Central memory CD8-positive, alpha-beta T cell (primary cell): ENCODE measurements around the gene HECTD2.
"Not testable (repeated sequence)": the region's sequence is repeated elsewhere in the genome, so short reads cannot be mapped to it uniquely, and the experiment has no call there.

Experiments used
- ATAC-seq: fragments of 150-1000 bp; cut with Tn5 transposase; replicated peaks from 2 replicates; pipeline ENCODE4 v1.10.0; 2022; ENCODE audit warnings: mild to moderate bottlenecking, moderate FRiP score, moderate number of reproducible peaks; ENCODE audit not compliant: poor library complexity, severe bottlenecking; ENCODE audit errors: extremely low read depth
- DNase-seq, 2 donors: peaks; one replicate each; pipeline ENCODE4 v3.0.0; 2021; ENCODE audit warnings: low spot score in 2 of 2
- H3K27ac Mint-ChIP-seq: one replicate; pipeline ENCODE4 v1.8.0; 2022; ENCODE audit warnings: low read depth, mild to moderate bottlenecking, moderate library complexity, mixed read lengths
- H3K27me3 Mint-ChIP-seq: one replicate; pipeline ENCODE4 v1.8.0; 2022; ENCODE audit warnings: mixed read lengths
- H3K36me3 Mint-ChIP-seq: one replicate; pipeline ENCODE4 v1.8.0; 2022; ENCODE audit warnings: mild to moderate bottlenecking, moderate library complexity, mixed read lengths; ENCODE audit not compliant: insufficient read depth
- H3K4me1 Mint-ChIP-seq: one replicate; pipeline ENCODE4 v1.8.0; 2022; ENCODE audit warnings: mixed read lengths
- H3K4me3 Mint-ChIP-seq: one replicate; pipeline ENCODE4 v1.8.0; 2022; ENCODE audit warnings: mild to moderate bottlenecking, moderate library complexity, mixed read lengths
- H3K9me3 Mint-ChIP-seq: one replicate; pipeline ENCODE4 v1.8.0; 2022; ENCODE audit warnings: mixed read lengths

HECTD2 gene, protein sequence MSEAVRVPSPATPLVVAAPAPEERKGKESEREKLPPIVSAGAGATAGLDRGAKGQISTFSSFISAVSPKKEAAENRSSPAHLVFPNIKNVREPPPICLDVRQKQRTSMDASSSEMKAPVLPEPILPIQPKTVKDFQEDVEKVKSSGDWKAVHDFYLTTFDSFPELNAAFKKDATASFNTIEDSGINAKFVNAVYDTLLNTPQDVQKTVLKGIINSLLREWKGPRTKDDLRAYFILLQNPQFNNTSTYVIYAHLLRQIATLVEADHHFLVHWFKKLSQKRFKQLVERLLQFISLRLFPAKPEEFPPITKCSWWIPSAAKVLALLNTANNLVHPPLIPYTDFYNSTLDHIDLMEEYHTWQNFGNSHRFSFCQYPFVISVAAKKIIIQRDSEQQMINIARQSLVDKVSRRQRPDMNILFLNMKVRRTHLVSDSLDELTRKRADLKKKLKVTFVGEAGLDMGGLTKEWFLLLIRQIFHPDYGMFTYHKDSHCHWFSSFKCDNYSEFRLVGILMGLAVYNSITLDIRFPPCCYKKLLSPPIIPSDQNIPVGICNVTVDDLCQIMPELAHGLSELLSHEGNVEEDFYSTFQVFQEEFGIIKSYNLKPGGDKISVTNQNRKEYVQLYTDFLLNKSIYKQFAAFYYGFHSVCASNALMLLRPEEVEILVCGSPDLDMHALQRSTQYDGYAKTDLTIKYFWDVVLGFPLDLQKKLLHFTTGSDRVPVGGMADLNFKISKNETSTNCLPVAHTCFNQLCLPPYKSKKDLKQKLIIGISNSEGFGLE

DNA sequence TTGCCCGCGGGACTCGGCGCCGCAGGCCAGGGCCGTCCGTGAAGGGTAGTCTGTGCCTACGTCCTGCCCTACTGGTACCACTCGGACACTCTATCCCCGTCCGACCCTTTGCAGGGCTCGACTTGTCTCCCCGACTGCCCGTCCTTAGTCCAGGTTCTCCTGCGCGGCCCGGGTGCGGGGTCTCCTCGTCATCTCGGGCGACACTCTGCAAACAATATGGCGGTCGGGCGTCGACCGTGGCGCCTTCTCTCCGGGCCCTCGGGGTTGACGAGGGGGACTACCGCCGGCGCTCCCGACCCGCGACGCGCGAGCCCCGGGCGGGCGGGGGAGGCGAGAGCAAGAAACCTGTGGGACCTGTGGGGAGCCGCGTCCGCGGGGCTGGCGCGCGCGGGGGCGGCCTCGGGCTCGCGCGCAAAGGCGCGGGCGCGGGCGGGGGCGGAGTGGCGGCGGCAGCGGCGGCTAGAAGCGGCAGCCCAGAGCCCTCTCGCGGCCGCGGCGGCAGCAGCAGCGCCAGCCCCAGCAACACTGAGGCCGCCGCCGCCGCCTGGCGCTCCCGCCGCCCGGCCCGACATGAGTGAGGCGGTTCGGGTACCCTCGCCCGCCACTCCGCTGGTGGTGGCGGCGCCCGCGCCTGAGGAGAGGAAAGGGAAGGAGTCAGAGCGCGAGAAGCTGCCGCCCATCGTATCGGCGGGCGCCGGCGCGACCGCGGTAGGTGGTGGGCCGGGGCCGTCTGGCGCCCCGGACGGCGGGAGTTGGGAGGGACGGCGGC is at the start of gene HECTD2:
Gene HECTD2 (plus strand): TSS at position 476 of the 769 bp plus-strand sequence. CDS start 95 bp downstream, at position 571.
- peaks cover 6% of the 10 kb centered on the region for H3K36me3 Mint-ChIP-seq

DNA sequence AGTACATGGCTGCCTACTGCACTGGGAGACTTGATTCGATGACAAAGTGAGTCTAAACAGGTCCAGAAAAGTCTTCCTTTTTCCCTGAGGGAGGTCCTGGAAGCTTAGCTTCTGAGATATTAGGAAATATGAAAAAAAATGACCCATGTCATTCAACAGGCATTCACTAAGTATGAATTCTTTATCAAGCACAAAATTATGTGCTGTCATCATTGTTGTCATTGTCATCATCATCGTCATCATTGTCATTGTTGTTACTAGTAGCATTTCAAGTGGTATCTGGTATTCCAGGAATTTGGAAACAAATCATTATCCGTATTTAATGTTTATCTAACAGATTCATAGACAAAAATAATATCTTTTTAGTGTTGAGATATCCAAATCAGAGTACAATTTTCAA is 49.7 kb upstream of the HECTD2 start:
- Mint-ChIP-seq H3K36me3 (no peaks in the 10 kb centered on the region), H3K27me3 (peaks cover 76% of the 10 kb centered on the region), H3K4me3 (no peak overlapping the region), H3K4me1 (no peaks in the 10 kb centered on the region), H3K27ac (no peak overlapping the region), H3K9me3 (peaks cover 5% of the 10 kb centered on the region)
- DNase-seq = no peak
- ATAC-seq = no peak

More for the DNA sequence above, at the start of gene HECTD2:
- peaks cover 11% of the 10 kb centered on the region for H3K4me1 Mint-ChIP-seq
- H3K27me3 Mint-ChIP-seq = no peaks in the 10 kb centered on the region
- H3K27ac Mint-ChIP-seq = peak within 1 kb of the TSS; percentile 94
- H3K4me3 Mint-ChIP-seq = peak within 1 kb of the TSS; percentile 84
- H3K9me3 Mint-ChIP-seq = no peaks in the 10 kb centered on the region
- DNase-seq = peak; percentile 69 to 77
- peak; percentile 85 for ATAC-seq

DNA sequence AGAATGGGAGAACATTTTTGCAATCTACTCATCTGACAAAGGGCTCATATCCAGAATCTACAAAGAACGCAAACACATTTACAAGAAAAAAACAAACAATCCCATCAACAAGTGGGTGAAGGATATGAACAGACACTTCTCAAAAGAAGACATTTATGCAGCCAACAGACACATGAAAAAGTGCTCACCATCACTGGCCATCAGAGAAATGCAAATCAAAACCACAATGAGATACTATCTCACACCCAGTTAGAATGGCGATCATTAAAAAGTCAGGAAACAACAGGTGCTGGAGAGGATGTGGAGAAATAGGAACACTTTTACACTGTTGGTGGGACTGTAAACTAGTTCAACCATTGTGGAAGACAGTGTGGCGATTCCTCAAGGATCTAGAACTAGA is 44.6 kb upstream of the HECTD2 start:
- H3K9me3 Mint-ChIP-seq, H3K4me1 Mint-ChIP-seq, H3K4me3 Mint-ChIP-seq, DNase-seq, H3K36me3 Mint-ChIP-seq, H3K27ac Mint-ChIP-seq, ATAC-seq: not testable (repeated sequence)
- H3K27me3 Mint-ChIP-seq = peaks cover 79% of the 10 kb centered on the region

DNA sequence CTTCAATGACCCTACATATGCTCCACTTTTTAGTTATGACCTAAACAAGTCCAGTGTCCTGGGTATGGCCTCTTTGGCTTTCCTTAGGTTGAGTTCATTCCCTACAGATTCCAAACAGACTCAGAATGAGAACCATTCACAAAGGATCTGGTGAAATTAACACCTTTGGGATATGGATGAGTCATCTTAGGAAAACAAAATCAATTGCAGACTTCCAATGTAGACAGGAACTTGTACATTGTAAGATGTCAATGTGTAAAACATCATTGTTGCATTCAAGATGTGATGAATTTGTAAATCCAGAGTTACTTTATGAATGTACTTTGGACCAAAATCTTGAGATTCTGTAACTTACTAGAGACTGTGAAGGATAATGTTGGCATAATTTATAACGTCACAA is 43.4 kb upstream of the HECTD2 start:
- Mint-ChIP-seq H3K27ac (no peak overlapping the region), H3K4me1 (no peaks in the 10 kb centered on the region), H3K4me3 (no peak overlapping the region), H3K9me3 (peaks cover 5% of the 10 kb centered on the region), H3K36me3 (no peaks in the 10 kb centered on the region), H3K27me3 (peaks cover 76% of the 10 kb centered on the region)
- ATAC-seq (no peak), DNase-seq (no peak)

DNA sequence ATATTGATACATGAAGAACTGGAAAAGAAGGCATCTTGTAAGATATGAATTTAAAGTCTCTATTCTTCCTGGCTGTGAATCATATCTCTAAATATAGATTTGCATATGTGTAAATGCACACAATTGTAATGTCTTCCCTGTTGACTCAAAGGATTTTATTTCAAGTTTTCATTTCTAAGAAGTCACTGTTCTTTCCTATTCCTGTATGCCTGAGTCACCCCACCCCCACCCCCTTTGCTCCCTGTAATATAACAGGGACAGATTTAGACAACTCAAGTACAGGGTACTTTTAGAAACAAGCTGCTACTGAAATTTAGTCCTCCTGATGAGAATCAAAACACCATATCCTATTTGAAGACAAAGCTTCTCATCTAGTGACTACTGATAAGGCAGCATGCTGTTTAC is 43.0 kb upstream of the HECTD2 start:
- Mint-ChIP-seq H3K27me3 (peaks cover 72% of the 10 kb centered on the region), H3K4me1 (no peaks in the 10 kb centered on the region), H3K27ac (no peak overlapping the region), H3K4me3 (no peak overlapping the region), H3K9me3 (peaks cover 5% of the 10 kb centered on the region), H3K36me3 (no peaks in the 10 kb centered on the region)
- ATAC-seq (no peak), DNase-seq (no peak)

DNA sequence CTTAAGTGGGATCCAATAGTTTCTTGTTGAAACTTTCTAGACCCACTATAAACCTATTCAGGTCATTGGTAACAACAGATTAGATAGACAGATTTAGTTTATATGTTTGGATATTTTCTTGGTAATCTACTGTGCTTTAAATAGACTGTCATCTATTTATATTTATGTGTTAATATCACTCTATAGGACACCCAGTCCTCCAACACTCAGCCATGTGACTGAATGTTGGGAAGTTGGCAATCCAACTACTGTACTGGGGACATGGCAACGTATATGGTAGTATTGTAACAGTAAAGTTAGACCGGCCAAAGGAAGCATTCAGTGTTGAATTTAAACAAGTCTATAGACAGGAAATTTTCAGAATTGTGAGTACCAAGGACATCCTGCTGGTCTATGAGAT is 42.6 kb upstream of the HECTD2 start:
- DNase-seq (no peak), ATAC-seq (no peak)
- H3K4me1 Mint-ChIP-seq = no peaks in the 10 kb centered on the region
- H3K36me3 Mint-ChIP-seq = no peaks in the 10 kb centered on the region
- peaks cover 68% of the 10 kb centered on the region for H3K27me3 Mint-ChIP-seq
- no peak overlapping the region for H3K27ac Mint-ChIP-seq
- peaks cover 5% of the 10 kb centered on the region for H3K9me3 Mint-ChIP-seq
- no peak overlapping the region for H3K4me3 Mint-ChIP-seq

DNA sequence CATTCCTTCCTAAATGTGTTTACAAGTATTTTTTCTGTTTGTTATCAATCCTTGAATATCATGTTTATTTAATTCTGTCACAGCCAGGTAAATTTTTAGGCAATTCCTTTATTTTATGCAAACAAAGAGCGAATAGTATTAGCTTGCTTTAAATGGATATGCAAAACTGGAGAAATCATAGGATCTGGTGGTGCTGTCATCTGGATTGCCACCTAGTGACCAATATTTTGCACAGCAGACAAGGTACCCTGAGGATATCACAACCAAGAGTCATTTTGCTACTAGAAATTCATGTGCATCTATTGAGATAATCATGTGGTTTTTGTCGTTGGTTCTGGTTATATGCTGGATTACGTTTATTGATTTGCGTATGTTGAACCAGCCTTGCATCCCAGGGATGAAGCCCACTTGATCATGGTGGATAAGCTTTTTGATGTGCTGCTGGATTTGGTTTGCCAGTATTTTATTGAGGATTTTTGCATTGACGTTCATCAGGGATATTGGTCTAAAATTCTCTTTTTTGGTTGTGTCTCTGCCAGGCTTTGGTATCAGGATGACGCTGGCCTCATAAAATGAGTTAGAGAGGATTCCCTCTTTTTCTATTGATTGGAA is 40.1 kb upstream of the HECTD2 start:
- H3K27me3 Mint-ChIP-seq = peaks cover 48% of the 10 kb centered on the region
- H3K36me3 Mint-ChIP-seq, DNase-seq, H3K4me3 Mint-ChIP-seq, ATAC-seq, H3K27ac Mint-ChIP-seq, H3K4me1 Mint-ChIP-seq: not testable (repeated sequence)
- peaks cover 11% of the 10 kb centered on the region for H3K9me3 Mint-ChIP-seq

DNA sequence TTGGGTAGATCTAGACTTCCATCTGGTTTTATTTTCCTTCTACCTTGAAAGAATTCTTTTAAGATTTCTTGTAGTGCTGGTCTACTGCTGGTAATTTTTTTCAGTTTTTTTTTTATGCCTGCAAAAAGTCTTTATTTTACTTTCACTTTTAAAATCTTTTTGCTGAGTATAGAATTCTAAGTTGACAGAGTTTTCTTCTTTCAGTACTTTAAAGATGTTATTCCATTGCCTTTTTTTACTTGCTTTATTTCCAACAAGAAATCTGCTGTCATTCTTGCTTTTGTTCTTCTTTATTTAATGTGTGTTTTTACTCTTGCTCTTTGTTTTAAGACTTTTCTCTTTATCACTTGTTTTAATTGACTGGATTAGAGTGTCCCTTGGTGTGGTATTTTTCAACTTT is 36.1 kb upstream of the HECTD2 start:
- peaks cover 20% of the 10 kb centered on the region for H3K9me3 Mint-ChIP-seq
- no peak for DNase-seq

DNA sequence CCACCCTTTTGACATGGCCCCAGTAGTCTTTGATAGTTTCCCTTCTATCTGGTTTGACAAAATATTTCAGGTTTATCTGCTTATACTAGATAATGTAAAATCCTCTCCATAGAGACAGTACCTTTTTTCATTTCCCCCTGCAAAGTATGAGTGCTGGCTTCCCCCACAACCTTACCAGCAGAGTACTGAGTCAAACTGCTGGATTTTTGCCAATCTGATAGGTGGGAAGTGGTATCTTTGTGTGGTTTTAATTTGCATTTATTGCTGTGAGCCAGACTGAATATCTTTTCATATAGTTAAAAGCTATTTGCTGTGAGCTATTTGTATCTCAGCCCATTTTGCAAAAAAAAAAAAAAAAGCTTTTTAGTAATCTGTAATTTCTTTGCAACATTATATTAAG is 32.1 kb upstream of the HECTD2 start:
- no peak overlapping the region for H3K4me3 Mint-ChIP-seq
- H3K4me1 Mint-ChIP-seq = peaks cover 28% of the 10 kb centered on the region
- H3K9me3 Mint-ChIP-seq = peaks cover 20% of the 10 kb centered on the region
- no peak overlapping the region for H3K27ac Mint-ChIP-seq
- DNase-seq (peak in 1 of 2 donors; percentile 38), ATAC-seq (peak; percentile 96)
- H3K27me3 Mint-ChIP-seq = peaks cover 30% of the 10 kb centered on the region
- H3K36me3 Mint-ChIP-seq = no peaks in the 10 kb centered on the region

More for the DNA sequence above, 36.1 kb upstream of the HECTD2 start:
- no peak overlapping the region for H3K27ac Mint-ChIP-seq
- H3K4me3 Mint-ChIP-seq = no peak overlapping the region
- no peaks in the 10 kb centered on the region for H3K36me3 Mint-ChIP-seq
- H3K4me1 Mint-ChIP-seq = peaks cover 14% of the 10 kb centered on the region
- ATAC-seq = no peak
- H3K27me3 Mint-ChIP-seq = peaks cover 41% of the 10 kb centered on the region

DNA sequence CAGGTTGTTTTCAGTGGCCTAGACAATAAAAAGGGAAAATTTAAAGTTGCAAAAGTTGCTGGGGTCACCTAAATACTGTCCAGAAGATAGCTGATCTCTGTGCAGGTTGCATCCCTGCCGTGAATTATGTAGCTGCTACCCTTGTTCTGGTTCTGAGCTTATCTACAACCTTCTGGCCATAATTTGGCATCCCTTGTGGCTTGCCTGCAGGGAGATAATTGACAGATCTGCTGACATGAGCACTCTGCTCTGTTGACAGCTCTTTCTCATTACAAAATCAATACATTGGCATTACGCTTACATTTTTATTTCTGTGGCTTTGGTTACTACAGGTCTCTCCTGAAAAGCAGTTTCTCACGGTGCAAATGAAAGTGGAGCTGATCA is 29.3 kb upstream of the HECTD2 start:
- H3K4me3 Mint-ChIP-seq = no peak overlapping the region
- H3K4me1 Mint-ChIP-seq = peaks cover 28% of the 10 kb centered on the region
- no peak for ATAC-seq
- H3K9me3 Mint-ChIP-seq = peaks cover 5% of the 10 kb centered on the region
- no peak overlapping the region for H3K27ac Mint-ChIP-seq
- no peaks in the 10 kb centered on the region for H3K36me3 Mint-ChIP-seq
- no peak for DNase-seq
- H3K27me3 Mint-ChIP-seq = peaks cover 58% of the 10 kb centered on the region

DNA sequence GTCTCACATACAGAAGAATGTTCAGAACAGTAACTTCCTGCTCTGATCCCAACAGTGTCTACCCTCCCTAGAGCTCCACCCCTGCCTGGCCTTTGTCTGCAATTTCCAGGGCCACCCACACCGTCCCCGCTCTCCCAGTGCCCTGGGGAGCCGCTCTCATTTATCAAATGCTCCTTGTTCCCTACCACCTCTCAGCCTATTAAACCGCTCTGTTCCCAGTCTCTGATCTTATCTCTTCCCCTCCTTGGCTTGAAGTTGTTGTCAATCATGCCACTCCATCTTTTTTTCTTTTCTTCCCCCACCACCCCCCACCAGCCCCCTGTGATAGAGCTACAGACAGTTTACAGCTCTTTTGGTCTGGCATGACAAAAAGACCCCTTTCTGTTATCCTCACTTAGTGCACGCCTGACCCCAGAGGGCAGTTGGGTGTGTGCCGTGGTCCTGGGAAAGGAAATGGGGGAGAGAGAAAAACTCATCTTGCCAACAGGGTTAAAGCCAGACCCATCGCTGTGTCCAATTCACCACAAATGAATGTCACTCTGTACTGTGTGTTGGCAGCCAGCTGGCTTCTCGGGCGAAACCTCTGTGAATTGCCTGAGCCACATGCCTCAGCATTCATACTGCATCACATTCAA is 28.8 kb upstream of the HECTD2 start:
- no peak for ATAC-seq
- H3K36me3 Mint-ChIP-seq = no peaks in the 10 kb centered on the region
- no peak overlapping the region for H3K27ac Mint-ChIP-seq
- no peak overlapping the region for H3K4me3 Mint-ChIP-seq
- H3K4me1 Mint-ChIP-seq = peaks cover 28% of the 10 kb centered on the region
- H3K27me3 Mint-ChIP-seq = peaks cover 62% of the 10 kb centered on the region
- H3K9me3 Mint-ChIP-seq = peaks cover 5% of the 10 kb centered on the region
- DNase-seq = no peak
